ENCODE data around the gene POLK.

The POLK gene

DNA sequence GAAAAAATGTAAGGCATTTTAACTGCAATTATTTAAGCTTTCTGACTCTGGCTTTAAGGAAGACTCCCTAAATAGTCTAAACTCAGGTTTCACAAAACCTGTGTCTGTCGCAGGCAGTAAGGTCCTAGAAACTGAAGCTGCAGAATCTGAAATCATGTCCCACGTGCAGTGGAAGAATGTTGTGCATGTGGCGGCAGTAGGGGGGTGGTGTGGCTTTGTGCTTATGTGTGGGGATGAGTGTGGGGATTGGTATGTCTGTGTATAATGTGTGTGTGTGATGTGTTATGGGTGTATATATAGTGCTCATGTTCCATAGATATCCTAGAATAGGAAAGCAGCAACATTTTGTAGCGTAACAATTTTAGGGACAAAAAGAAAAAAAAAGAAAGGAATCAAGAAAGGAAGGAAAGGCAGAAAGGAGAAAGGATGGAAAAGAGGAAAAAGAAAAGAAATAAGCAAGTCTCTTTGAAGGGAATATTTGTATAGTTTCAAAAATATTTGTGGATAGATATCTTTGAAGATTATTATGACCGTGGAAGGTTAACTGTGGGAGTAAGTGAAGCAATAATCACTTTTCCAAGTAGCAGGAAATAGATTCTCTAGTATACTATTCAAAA is 106.2 kb downstream of the POLK start:
- in situ Hi-C loops (cut with MboI; ENCODE audit: low pct_unique_long_range_greater_than_20kb, low sequenced_read_pairs, unreplicated experiment): no loop called here
- TF ChIP-seq, protein P1, sequence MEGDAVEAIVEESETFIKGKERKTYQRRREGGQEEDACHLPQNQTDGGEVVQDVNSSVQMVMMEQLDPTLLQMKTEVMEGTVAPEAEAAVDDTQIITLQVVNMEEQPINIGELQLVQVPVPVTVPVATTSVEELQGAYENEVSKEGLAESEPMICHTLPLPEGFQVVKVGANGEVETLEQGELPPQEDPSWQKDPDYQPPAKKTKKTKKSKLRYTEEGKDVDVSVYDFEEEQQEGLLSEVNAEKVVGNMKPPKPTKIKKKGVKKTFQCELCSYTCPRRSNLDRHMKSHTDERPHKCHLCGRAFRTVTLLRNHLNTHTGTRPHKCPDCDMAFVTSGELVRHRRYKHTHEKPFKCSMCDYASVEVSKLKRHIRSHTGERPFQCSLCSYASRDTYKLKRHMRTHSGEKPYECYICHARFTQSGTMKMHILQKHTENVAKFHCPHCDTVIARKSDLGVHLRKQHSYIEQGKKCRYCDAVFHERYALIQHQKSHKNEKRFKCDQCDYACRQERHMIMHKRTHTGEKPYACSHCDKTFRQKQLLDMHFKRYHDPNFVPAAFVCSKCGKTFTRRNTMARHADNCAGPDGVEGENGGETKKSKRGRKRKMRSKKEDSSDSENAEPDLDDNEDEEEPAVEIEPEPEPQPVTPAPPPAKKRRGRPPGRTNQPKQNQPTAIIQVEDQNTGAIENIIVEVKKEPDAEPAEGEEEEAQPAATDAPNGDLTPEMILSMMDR (IDR thresholded peaks at IDR 0.05; ENCODE audit: extremely low read depth, insufficient read depth, missing control alignments): no peak
- no peak for DNase-seq (ENCODE audit: low spot score)

DNA sequence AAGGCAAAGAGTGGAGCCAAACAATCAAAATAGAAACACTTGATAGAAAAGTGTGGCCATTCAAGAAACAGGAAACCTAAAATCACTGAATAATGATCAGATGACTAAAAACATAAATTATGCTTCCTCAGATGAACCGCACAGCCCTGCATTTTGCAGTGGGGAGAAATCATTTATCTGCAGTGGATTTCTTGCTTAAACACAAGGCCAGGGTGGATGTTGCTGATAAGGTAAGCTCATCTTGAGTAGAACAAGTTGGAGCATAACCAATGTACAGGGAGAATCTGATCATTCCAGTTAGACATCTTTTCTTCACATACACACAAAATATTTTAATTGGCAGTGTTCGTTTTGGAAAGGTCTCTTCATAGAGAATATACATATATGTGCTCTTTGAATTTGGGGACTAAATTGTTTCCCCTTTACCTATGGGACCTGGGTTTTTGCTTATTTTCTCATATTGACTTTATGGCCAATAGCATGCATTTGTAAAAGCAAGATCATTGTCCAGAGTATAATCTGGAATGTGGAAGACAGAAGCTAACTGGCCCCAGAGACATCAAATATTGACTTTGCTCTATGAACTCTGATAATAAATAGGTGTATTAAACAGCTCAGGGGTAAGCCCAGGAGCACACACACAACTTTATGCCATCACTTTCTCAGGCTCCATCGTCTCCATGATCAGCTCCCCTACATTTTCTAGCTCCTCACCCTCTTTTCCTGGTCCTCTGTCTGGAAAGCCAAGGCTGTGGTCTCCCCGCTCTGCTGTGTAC is 108.7 kb downstream of the POLK start:
- in situ Hi-C loops (cut with MboI; ENCODE audit: low pct_unique_long_range_greater_than_20kb, low sequenced_read_pairs, unreplicated experiment): no loop called here
- DNase-seq (ENCODE audit: low spot score): no peak
- TF ChIP-seq, protein P1 (IDR thresholded peaks at IDR 0.05; ENCODE audit: extremely low read depth, insufficient read depth, missing control alignments): no peak

DNA sequence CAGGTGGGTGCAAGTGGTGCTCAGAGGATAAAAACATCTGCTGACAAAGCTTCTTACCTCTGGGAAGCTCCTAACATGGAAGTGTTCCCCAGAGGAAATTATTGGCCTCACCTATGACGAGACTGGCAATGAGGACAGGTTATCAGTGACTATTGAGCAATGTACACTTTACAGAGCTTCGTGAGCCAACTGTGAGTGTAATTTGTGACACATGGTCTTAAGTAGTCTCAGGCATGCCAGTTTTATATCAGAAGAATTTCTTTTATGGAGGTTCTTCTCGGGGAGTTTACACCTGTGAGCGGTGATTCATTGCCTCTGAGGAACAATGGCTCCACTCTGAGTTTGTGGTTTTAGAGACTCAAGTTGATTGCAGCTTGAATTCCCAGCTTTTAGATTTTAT is 110.9 kb downstream of the POLK start:
- in situ Hi-C loops (cut with MboI; ENCODE audit: low pct_unique_long_range_greater_than_20kb, low sequenced_read_pairs, unreplicated experiment): no loop called here
- no peak for DNase-seq (ENCODE audit: low spot score)
- TF ChIP-seq, protein P1 (IDR thresholded peaks at IDR 0.05; ENCODE audit: extremely low read depth, insufficient read depth, missing control alignments): no peak

DNA sequence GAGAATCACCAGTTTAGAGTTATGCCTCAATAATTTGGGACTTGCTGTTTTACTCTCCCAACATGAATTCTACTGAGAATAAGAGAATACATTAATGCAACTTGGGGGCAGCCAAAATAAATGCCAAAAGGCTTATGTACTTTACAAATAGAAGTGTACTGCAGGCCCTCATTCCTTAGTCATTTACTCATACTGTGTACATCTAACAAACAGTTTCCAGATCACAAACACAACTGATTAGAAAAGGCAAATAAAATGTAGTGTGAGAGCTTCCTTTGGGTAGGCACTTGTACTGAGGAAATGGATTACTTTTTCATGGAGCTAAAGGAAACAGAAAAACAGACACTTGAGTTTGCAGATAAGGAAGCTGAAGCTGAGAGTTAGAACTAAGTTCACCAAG is 112.2 kb downstream of the POLK start:
- in situ Hi-C loops (cut with MboI; ENCODE audit: low pct_unique_long_range_greater_than_20kb, low sequenced_read_pairs, unreplicated experiment): no loop called here
- TF ChIP-seq, protein P1 (IDR thresholded peaks at IDR 0.05; ENCODE audit: extremely low read depth, insufficient read depth, missing control alignments): no peak
- DNase-seq (ENCODE audit: low spot score): no peak

DNA sequence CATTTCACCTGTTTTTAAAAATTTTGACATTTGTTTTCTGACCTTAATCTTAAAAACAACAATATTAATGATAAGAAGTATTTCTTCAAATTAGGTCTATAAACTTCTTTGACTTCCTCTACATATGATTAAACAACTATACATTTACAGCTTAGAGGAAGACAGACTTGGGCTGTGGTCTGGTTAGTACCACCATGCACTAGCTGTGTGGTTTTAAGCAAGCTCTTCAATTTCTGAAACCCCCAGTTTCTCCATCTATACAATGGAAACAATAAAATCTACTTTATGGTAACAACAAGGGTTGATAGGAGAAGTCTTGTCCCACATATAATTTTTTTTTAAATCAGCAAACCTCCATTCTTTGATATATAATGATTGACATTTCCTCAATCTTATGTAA is 115.3 kb downstream of the POLK start:
- TF ChIP-seq, protein P1 (IDR thresholded peaks at IDR 0.05; ENCODE audit: extremely low read depth, insufficient read depth, missing control alignments): no peak
- in situ Hi-C loops (cut with MboI; ENCODE audit: low pct_unique_long_range_greater_than_20kb, low sequenced_read_pairs, unreplicated experiment): no loop called here
- DNase-seq (ENCODE audit: low spot score): no peak

DNA sequence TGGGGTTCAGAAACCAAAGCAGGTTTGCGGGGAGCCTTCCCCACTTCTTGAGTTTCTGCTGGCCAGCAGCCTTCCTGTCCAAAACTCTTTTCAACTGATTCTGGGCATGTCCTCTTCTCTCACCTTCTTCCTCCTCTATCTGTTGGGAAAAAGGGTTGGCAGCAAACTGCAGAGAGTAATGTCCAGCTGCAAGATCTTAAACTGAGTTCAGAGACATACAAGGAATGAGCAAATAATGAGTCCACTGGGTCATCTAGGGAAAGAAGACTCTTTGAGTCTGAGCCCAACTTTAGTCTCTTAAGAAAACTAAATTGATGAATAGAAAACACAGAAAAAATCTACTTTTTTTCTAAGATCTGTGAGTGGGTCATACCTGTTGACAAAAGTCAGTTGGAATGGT is 116.1 kb downstream of the POLK start:
- TF ChIP-seq, protein P1 (IDR thresholded peaks at IDR 0.05; ENCODE audit: extremely low read depth, insufficient read depth, missing control alignments): no peak
- in situ Hi-C loops (cut with MboI; ENCODE audit: low pct_unique_long_range_greater_than_20kb, low sequenced_read_pairs, unreplicated experiment): no loop called here
- DNase-seq (ENCODE audit: low spot score): no peak

Measured in GM13977 (cell line).